ENCODE data around the gene C2orf69. TPM values are rescaled to one million over a fixed set of nuclear protein-coding genes. Genes with fewer than 3 reads are reported as not detected.

Gene C2orf69
- total RNA-seq, 1 experiment from 2014 or later: 29.9 TPM

- TF ChIP-seq, protein P1, sequence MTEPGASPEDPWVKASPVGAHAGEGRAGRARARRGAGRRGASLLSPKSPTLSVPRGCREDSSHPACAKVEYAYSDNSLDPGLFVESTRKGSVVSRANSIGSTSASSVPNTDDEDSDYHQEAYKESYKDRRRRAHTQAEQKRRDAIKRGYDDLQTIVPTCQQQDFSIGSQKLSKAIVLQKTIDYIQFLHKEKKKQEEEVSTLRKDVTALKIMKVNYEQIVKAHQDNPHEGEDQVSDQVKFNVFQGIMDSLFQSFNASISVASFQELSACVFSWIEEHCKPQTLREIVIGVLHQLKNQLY (CRISPR knock-in tag; IDR thresholded peaks at IDR 0.05): no peak
- TF ChIP-seq, protein P2, sequence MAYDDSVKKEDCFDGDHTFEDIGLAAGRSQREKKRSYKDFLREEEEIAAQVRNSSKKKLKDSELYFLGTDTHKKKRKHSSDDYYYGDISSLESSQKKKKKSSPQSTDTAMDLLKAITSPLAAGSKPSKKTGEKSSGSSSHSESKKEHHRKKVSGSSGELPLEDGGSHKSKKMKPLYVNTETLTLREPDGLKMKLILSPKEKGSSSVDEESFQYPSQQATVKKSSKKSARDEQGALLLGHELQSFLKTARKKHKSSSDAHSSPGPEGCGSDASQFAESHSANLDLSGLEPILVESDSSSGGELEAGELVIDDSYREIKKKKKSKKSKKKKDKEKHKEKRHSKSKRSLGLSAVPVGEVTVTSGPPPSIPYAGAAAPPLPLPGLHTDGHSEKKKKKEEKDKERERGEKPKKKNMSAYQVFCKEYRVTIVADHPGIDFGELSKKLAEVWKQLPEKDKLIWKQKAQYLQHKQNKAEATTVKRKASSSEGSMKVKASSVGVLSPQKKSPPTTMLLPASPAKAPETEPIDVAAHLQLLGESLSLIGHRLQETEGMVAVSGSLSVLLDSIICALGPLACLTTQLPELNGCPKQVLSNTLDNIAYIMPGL (CRISPR knock-in tag; IDR thresholded peaks at IDR 0.05): peak; percentile 89
- TF ChIP-seq E2F1 (CRISPR knock-in tag; IDR thresholded peaks at IDR 0.05) (no peak), ZNF121 (CRISPR knock-in tag; IDR thresholded peaks at IDR 0.05) (no peak), FOXP4 (CRISPR knock-in tag; IDR thresholded peaks at IDR 0.05) (0 out of 2 replicates have a peak, but pooled peaks have one; percentile 23), NFATC4 (CRISPR knock-in tag; IDR thresholded peaks at IDR 0.05) (no peak), CREM (CRISPR knock-in tag; IDR thresholded peaks at IDR 0.05) (no peak; the same call in 1 of the 2 replicates), STAT6 (CRISPR knock-in tag; conservative IDR thresholded peaks at IDR 0.05; ENCODE audit: low read depth) (0 out of 2 replicates have a peak, but pooled peaks have one; percentile 18), SMAD3 (CRISPR knock-in tag; IDR thresholded peaks at IDR 0.05; ENCODE audit: borderline replicate concordance) (peak; percentile 83), ZNF423 (CRISPR knock-in tag; IDR thresholded peaks at IDR 0.05) (no peak), JUN (CRISPR knock-in tag; IDR thresholded peaks at IDR 0.05) (no peak), GRHL2 (CRISPR knock-in tag; IDR thresholded peaks at IDR 0.05; ENCODE audit: insufficient replicate concordance, severe bottlenecking) (no peak), MXD4 (CRISPR knock-in tag; IDR thresholded peaks at IDR 0.05; ENCODE audit: borderline replicate concordance) (no peak), CTCF (IDR thresholded peaks at IDR 0.05) (no peak), ZNF317 (CRISPR knock-in tag; IDR thresholded peaks at IDR 0.05; ENCODE audit: borderline replicate concordance, low read depth) (0 out of 2 replicates have a peak, but pooled peaks have one; percentile 11), ZNF396 (CRISPR knock-in tag; IDR thresholded peaks at IDR 0.05; ENCODE audit: borderline replicate concordance) (no peak), TP53 (CRISPR knock-in tag; IDR thresholded peaks at IDR 0.05) (0 out of 2 replicates have a peak, but pooled peaks have one; percentile 21), ZNF416 (CRISPR knock-in tag; IDR thresholded peaks at IDR 0.05) (no peak), RELA (CRISPR knock-in tag; IDR thresholded peaks at IDR 0.05; ENCODE audit: borderline replicate concordance) (no peak), ESRRA (CRISPR knock-in tag; IDR thresholded peaks at IDR 0.05; ENCODE audit: borderline replicate concordance) (no peak), ZNF671 (CRISPR knock-in tag; IDR thresholded peaks at IDR 0.05) (no peak)
- TF ChIP-seq, protein P3, sequence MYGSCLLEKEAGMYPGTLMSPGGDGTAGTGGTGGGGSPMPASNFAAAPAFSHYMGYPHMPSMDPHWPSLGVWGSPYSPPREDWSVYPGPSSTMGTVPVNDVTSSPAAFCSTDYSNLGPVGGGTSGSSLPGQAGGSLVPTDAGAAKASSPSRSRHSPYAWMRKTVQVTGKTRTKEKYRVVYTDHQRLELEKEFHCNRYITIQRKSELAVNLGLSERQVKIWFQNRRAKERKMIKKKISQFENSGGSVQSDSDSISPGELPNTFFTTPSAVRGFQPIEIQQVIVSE (CRISPR knock-in tag; IDR thresholded peaks at IDR 0.05; ENCODE audit: borderline replicate concordance): no peak
- TF ChIP-seq, protein P4, sequence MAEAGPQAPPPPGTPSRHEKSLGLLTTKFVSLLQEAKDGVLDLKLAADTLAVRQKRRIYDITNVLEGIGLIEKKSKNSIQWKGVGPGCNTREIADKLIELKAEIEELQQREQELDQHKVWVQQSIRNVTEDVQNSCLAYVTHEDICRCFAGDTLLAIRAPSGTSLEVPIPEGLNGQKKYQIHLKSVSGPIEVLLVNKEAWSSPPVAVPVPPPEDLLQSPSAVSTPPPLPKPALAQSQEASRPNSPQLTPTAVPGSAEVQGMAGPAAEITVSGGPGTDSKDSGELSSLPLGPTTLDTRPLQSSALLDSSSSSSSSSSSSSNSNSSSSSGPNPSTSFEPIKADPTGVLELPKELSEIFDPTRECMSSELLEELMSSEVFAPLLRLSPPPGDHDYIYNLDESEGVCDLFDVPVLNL (CRISPR knock-in tag; IDR thresholded peaks at IDR 0.05; ENCODE audit: borderline replicate concordance, low read depth): no peak; the same call in 1 of the 2 replicates
- TF ChIP-seq, protein P5, sequence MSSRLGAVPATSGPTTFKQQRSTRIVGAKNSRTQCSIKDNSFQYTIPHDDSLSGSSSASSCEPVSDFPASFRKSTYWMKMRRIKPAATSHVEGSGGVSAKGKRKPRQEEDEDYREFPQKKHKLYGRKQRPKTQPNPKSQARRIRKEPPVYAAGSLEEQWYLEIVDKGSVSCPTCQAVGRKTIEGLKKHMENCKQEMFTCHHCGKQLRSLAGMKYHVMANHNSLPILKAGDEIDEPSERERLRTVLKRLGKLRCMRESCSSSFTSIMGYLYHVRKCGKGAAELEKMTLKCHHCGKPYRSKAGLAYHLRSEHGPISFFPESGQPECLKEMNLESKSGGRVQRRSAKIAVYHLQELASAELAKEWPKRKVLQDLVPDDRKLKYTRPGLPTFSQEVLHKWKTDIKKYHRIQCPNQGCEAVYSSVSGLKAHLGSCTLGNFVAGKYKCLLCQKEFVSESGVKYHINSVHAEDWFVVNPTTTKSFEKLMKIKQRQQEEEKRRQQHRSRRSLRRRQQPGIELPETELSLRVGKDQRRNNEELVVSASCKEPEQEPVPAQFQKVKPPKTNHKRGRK (CRISPR knock-in tag; IDR thresholded peaks at IDR 0.05; ENCODE audit: borderline replicate concordance): no peak
Measured at GRCh38 chr2:199955339-199956061, 44.4 kb downstream of the C2orf69 start, which contains the start of the genes MAIP1 and TYW5 (continued).

Data from WTC11 (cell line).